Left lung (tissue), 10 donors: ENCODE measurements around the gene TBX2. TPM values are rescaled to one million over a fixed set of nuclear protein-coding genes. Genes with fewer than 3 reads are reported as not detected.

ENCODE experiments used
- ATAC-seq: fragments of 200-7000 bp; cut with Tn5 transposase; one replicate; pipeline ENCODE4 v1.9.1; 2020; ENCODE audit warnings: moderate library complexity
- DNase-seq, 4 donors: peaks; one replicate each; pipeline ENCODE4 v3.0.0-alpha.2; 2013 to 2020
- H3K27ac ChIP-seq, 2 donors: fragments of 200-600 bp; sonication (generic) in 1 of 2; one replicate each; pipeline versions ENCODE4 v1.5.0 to v1.8.0; 2020 to 2021
- H3K27me3 ChIP-seq, 2 donors: fragments of 200-600 bp; sonication (generic) in 1 of 2; one replicate each; pipeline versions ENCODE4 v1.5.0 to v1.8.0; 2020 to 2021
- H3K36me3 ChIP-seq, 2 donors: fragments of 200-600 bp; sonication (generic) in 1 of 2; one replicate each; pipeline versions ENCODE4 v1.5.0 to v1.8.0; 2020 to 2021
- H3K4me1 ChIP-seq, 2 donors: fragments of 200-600 bp; one replicate each; pipeline ENCODE4 v1.8.0; 2021
- H3K4me3 ChIP-seq, 2 donors: fragments of 200-600 bp; sonication (generic) in 1 of 2; one replicate each; pipeline versions ENCODE4 v1.5.0 to v1.8.0; 2020 to 2021; ENCODE audit warnings: mild to moderate bottlenecking in 1 of 2
- H3K9me3 ChIP-seq, 2 donors: fragments of 200-600 bp; sonication (generic) in 1 of 2; one replicate each; pipeline versions ENCODE4 v1.5.0 to v1.8.0; 2020 to 2021
- intact Hi-C, 2 donors: fragments of 100-400 bp; cut with DNase I; formaldehyde crosslinking; loops; one replicate each; pipeline versions ENCODE4 v1.11.2 to v1.14.2; 2022
- polyA plus RNA-seq, 6 donors: library from polyadenylated mRNA; unstranded; fragments of 120-200 nt; gene quantifications; one replicate each; pipeline ENCODE4 v1.2.1, GENCODE V29; 2013; ENCODE audit not compliant: insufficient read length in 6 of 6
- total RNA-seq, 2 donors: library from RNA; stranded (reverse); fragmentation: NEBNext Ultra II Directional; extraction: Animal tissue kit (Norgen Biotek cat#: 25700); gene quantifications; one replicate each; pipeline ENCODE4 v1.2.1, GENCODE V29; 2021
- TF ChIP-seq, protein P1 (sequence below), 2 donors: fragments of 200-600 bp; sonication (generic) in 1 of 2; IDR thresholded peaks; one replicate each; pipeline versions ENCODE4 v1.5.0 to v1.8.0; 2021; ENCODE audit warnings: antibody characterized with exemption in 2 of 2
- donor health status: DM: no; HTN: yes; CAD: no.
- donor health status: DM: no; HTN: no; CAD: no.

Gene TBX2
- total and polyA plus RNA-seq, 8 donors = 104 to 258 (median 166) TPM

DNA sequence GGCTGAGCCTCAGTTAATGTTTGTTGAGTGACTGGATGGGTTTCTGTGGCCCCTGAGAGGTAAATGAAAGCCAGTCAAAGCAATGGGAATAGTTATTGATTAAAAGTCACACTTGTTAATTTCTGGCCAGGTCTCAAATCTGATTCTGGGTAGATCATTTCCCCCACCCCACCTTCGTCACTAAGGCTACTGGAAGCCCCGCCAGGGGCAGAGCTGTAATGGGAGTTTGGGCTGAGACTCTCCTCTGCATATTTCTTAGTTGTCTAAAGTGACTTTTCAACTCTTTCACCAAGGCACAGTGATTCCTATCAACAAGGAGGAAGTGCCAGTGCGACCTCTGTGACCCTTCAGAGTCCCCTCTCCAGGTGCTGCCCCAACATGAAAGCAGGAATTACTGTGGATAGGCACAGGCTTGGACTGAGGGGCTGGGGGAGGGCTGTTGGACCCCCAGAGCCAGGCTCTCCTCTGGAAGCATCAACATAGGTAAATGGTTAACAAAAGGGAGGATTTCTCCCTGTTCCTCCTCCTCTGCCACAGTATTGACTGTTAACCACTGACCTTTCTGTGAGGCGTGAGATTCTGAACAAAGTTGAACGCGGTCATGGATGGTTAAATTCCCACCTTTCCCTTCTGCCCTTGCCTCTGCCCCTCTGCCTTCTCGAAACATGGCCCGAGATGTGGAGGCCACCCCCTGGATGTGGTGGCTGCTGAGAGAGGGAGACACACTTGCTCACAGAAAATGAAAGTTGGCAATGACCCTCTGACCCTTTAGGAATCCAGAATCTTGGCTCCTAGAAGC is 20.8 kb upstream of the TBX2 start:
- Histone ChIP-seq H3K36me3 (no peaks in the 10 kb centered on the region), H3K27me3 (no peaks in the 10 kb centered on the region), H3K4me1 (peaks cover 0 to 6% of the 10 kb centered on the region in 2 donors), H3K27ac (no peak overlapping the region), H3K9me3 (no peaks in the 10 kb centered on the region), H3K4me3 (no peak overlapping the region)
- intact Hi-C loops = no loop called here
- peak in 1 of 4 donors; percentile 10 for DNase-seq
- ATAC-seq = no peak
- TF ChIP-seq, protein P1, sequence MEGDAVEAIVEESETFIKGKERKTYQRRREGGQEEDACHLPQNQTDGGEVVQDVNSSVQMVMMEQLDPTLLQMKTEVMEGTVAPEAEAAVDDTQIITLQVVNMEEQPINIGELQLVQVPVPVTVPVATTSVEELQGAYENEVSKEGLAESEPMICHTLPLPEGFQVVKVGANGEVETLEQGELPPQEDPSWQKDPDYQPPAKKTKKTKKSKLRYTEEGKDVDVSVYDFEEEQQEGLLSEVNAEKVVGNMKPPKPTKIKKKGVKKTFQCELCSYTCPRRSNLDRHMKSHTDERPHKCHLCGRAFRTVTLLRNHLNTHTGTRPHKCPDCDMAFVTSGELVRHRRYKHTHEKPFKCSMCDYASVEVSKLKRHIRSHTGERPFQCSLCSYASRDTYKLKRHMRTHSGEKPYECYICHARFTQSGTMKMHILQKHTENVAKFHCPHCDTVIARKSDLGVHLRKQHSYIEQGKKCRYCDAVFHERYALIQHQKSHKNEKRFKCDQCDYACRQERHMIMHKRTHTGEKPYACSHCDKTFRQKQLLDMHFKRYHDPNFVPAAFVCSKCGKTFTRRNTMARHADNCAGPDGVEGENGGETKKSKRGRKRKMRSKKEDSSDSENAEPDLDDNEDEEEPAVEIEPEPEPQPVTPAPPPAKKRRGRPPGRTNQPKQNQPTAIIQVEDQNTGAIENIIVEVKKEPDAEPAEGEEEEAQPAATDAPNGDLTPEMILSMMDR (IDR thresholded peaks at IDR 0.05) = no peak

DNA sequence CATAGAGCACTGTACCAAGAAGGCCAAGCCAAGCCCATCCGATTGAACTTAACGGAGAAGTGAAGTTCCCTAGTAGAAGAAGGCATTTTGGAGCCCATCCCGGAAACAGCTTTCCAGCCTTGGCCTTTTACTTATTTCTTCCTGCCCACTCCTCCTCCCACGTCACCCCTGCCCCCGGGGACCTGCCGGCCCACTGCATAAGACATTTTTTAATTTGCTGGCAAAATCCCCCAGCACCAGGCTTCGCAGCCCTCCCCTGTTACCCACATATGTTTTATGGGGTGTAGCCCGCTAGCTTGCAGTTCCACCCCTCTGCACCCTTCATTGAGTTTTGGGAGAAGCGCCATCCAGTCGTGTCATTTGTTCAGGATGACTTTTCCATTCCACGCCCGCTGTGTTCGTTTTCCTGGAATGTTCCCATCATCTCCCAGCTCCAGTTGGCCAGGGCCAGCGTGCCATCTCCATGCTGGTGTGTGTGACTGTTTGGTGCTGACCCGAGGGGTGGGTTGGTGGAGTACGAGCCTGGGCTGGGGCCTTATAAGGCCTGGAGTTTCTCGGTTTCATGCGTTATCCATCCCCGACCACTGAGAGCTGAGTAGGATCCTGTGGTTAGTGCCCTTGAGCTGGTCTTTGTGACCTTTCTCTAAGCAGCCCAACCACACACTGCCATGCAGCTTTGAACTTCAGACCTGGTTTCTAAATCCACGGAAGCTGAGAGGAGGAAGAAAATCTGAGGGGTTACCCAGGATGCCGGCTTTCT is 20.0 kb upstream of the TBX2 start:
- no peaks in the 10 kb centered on the region for H3K27me3 ChIP-seq
- DNase-seq (peak in 1 of 4 donors; percentile 42), ATAC-seq (no peak)
- H3K4me3 ChIP-seq = no peak overlapping the region
- intact Hi-C loops = loop anchor here in 1 of 2 donors (10.0 kb wide), 1 partner anchor 655 kb away; no protein-coding TSS in a partner anchor
- TF ChIP-seq, protein P1 (IDR thresholded peaks at IDR 0.05) = no peak
- H3K9me3 ChIP-seq = no peaks in the 10 kb centered on the region
- H3K36me3 ChIP-seq = no peaks in the 10 kb centered on the region
- peak overlapping the region in 1 of 2 donors; percentile 13 for H3K27ac ChIP-seq
- peaks cover 0 to 2% of the 10 kb centered on the region in 2 donors for H3K4me1 ChIP-seq

DNA sequence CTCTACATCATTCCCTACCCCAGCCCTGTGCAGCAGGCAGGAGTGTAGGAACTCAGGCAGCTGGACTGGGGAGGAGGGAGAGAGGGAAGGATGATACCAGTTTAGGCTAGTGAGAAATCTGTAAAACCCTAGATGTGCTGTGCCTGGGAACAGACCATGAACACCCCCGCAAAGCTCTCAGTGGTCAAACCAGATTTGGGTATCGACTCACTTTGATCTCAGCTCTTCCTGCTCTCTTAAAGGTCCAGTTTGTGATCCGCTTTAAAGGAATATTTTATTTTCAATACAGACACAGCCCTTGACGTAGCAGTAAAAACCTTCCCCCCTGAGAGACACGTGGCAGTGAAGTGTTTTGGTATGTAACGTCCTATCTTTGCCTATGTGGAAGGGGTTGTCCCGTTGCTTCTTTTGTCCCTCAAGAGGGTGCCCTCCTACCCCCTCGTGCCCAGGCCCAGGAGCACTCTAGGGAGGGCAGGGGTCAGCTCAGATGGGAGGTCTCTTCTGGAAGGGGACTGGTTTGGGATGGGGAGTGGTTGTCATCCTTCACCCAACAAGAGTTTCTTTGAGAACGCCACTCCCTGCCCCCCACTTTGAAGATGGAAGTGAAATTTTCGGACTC is 19.3 kb upstream of the TBX2 start:
- H3K27ac ChIP-seq = peak overlapping the region; percentile 7 to 13
- TF ChIP-seq, protein P1 (IDR thresholded peaks at IDR 0.05) = no peak
- intact Hi-C loops = loop anchor here in 1 of 2 donors (10.0 kb wide), 1 partner anchor 656 kb away; no protein-coding TSS in a partner anchor

DNA sequence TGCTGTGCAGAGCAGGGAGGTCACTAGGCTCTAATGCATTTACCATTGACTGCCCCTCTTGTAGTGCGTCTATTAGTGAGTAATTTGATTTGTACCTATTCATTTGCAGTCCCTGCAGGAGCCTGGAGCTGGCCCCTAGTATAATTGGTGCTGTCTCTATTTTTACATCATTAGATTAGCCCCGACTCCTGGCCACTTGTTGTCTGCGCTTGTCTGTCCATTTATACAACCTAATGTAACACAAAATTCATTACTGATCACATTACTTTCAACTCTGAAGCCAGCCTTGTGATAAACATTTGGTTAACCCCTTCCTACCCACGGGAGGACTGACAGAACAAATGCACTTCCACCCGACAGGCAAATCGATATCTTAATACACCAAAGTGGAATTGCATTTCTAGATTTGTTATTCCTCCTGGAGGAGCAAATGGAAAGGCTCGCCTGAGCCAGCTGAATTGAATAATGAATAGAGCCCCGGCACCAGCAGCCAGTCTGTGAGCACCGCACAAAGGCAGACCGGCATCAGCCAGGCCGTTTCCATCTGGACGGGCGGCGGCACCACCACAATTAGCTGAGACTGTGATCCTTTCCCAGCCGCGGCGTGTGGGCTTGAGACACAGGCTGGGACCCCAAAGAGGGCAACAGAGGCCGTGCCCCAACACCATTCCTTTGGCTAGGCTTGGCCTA is 18.7 kb upstream of the TBX2 start:
- ATAC-seq (no peak), DNase-seq (peak in 1 of 4 donors; percentile 73)
- Histone ChIP-seq H3K4me1 (no peaks in the 10 kb centered on the region), H3K27me3 (no peaks in the 10 kb centered on the region), H3K4me3 (no peak overlapping the region), H3K9me3 (no peaks in the 10 kb centered on the region), H3K36me3 (no peaks in the 10 kb centered on the region), H3K27ac (no peak overlapping the region)
- intact Hi-C loops = loop anchor here in 1 of 2 donors (10.0 kb wide), 1 partner anchor 656 kb away; no protein-coding TSS in a partner anchor
- TF ChIP-seq, protein P1 (IDR thresholded peaks at IDR 0.05) = no peak

More for the DNA sequence above, 19.3 kb upstream of the TBX2 start:
- H3K4me3 ChIP-seq = no peak overlapping the region
- peak in 1 of 4 donors; percentile 28 for DNase-seq
- ATAC-seq = no peak
- H3K27me3 ChIP-seq = no peaks in the 10 kb centered on the region
- no peaks in the 10 kb centered on the region for H3K9me3 ChIP-seq
- no peaks in the 10 kb centered on the region for H3K36me3 ChIP-seq
- no peaks in the 10 kb centered on the region for H3K4me1 ChIP-seq
